K562 (cell line): ENCODE results near the gene DLGAP1. TPM values are rescaled to one million over a fixed set of nuclear protein-coding genes. Genes with fewer than 3 reads are reported as not detected.

Source experiments
- ATF3 ChIP-seq, 2 experiments: fragments of 450-650 bp in 1 of 2; sonication (generic) in 1 of 2; formaldehyde crosslinking in 1 of 2; IDR thresholded peaks in 1 of 2; conservative IDR thresholded peaks in 1 of 2; 2 replicates each; pipeline versions ENCODE4 v1.6.1 to v1.8.1; 2016 to 2023; ENCODE audit warnings: mild to moderate bottlenecking in 2 of 2, moderate library complexity in 2 of 2, inconsistent platforms in 1 of 2, missing genetic modification reagents in 1 of 2
- HMGXB4 ChIP-seq: sonication (generic); formaldehyde crosslinking; IDR thresholded peaks from 2 replicates; pipeline ENCODE4 v1.8.1; 2023; ENCODE audit warnings: mild to moderate bottlenecking, missing genetic modification reagents
- NFRKB ChIP-seq: fragments of 450-650 bp; IDR thresholded peaks from 2 replicates; pipeline ENCODE4 v1.6.1; 2016; ENCODE audit warnings: low read depth
- POLR3G ChIP-seq: IDR thresholded peaks from 2 replicates; pipeline ENCODE4 v1.6.1; 2011; ENCODE audit not compliant: insufficient read length, insufficient replicate concordance; ENCODE audit errors: extremely low read depth
- SAFB2 ChIP-seq: fragments of 200-400 bp; formaldehyde crosslinking; IDR thresholded peaks from 2 replicates; pipeline ENCODE4 v1.6.1; 2018; ENCODE audit warnings: borderline replicate concordance, low read length, low read depth, moderate library complexity; ENCODE audit not compliant: severe bottlenecking
- SMARCC2 ChIP-seq: fragments of 450-650 bp; IDR thresholded peaks from 2 replicates; pipeline ENCODE4 v1.6.1; 2017; ENCODE audit warnings: antibody characterized with exemption, moderate library complexity, mild to moderate bottlenecking, low read depth
- TARDBP ChIP-seq: fragments of 450-650 bp; IDR thresholded peaks from 2 replicates; pipeline ENCODE4 v1.6.1; 2016
- TGIF2 ChIP-seq: sonication (generic); formaldehyde crosslinking; IDR thresholded peaks from 2 replicates; pipeline ENCODE4 v1.8.1; 2022; ENCODE audit warnings: mild to moderate bottlenecking, missing genetic modification reagents, moderate library complexity
- TSC22D4 ChIP-seq: fragments of 450-650 bp; IDR thresholded peaks from 2 replicates; pipeline ENCODE4 v1.6.1; 2016; ENCODE audit warnings: missing genetic modification characterization, missing biosample characterization, control low read depth
- ZNF184 ChIP-seq: sonication (generic); formaldehyde crosslinking; IDR thresholded peaks from 2 replicates; pipeline ENCODE4 v1.5.0; 2020; ENCODE audit warnings: missing genetic modification reagents
- polyA plus RNA-seq, 8 experiments: library from polyadenylated mRNA; depleted of rRNA in 4 of 8; stranded (reverse) in 5 of 8; unstranded in 3 of 8; fragments of >200 nt; fragmentation: Nextera tagmentation in 2 of 8; fragmentation: Illumina TruSeq in 1 of 8; extraction: Ambion mirVana in 2 of 8; extraction: Trizol in 1 of 8; gene quantifications; 2 replicates each; pipeline versions ENCODE4 v1.2.1 to v1.2.3, GENCODE V29; 2011 to 2014; ENCODE audit warnings: inconsistent platforms in 1 of 8, missing spikeins in 1 of 8
- total RNA-seq, 7 experiments: library from RNA; depleted of rRNA in 6 of 7; stranded (reverse); fragments of >200 nt in 6 of 7; fragmentation: Illumina TruSeq in 2 of 7; extraction: Trizol in 2 of 7; gene quantifications; 2 replicates each; pipeline versions ENCODE4 v1.2.1 to v1.2.3, GENCODE V29; 2011 to 2021; ENCODE audit warnings: low replicate concordance in 1 of 7
- TF ChIP-seq, protein P1 (sequence below): sonication (generic); formaldehyde crosslinking; IDR thresholded peaks from 2 replicates; pipeline ENCODE4 v1.8.0; 2022; ENCODE audit warnings: mild to moderate bottlenecking, missing genetic modification reagents
- TF ChIP-seq, protein P2 (sequence below): fragments of 450-650 bp; IDR thresholded peaks from 2 replicates; pipeline ENCODE4 v1.7.1; 2018; ENCODE audit warnings: mild to moderate bottlenecking, low read depth; ENCODE audit not compliant: partially characterized antibody
- TF ChIP-seq, protein P3 (sequence below): fragments of 450-650 bp; formaldehyde crosslinking; IDR thresholded peaks from 2 replicates; pipeline ENCODE4 v1.4.0; 2020; ENCODE audit warnings: mild to moderate bottlenecking, moderate library complexity
- TF ChIP-seq, protein P4 (sequence below), 2 experiments: fragments of 450-650 bp; IDR thresholded peaks; 2 replicates each; pipeline ENCODE4 v1.6.1; 2018; ENCODE audit warnings: mild to moderate bottlenecking in 2 of 2, low read depth in 1 of 2; ENCODE audit not compliant: partially characterized antibody in 2 of 2

DLGAP1 gene
- total and polyA plus RNA-seq, 9 of the 15 experiments (the other 6 are each of a cell fraction or from before 2014, with no cell fraction given) = 0.04 to 0.22 (median 0.08) TPM

DNA sequence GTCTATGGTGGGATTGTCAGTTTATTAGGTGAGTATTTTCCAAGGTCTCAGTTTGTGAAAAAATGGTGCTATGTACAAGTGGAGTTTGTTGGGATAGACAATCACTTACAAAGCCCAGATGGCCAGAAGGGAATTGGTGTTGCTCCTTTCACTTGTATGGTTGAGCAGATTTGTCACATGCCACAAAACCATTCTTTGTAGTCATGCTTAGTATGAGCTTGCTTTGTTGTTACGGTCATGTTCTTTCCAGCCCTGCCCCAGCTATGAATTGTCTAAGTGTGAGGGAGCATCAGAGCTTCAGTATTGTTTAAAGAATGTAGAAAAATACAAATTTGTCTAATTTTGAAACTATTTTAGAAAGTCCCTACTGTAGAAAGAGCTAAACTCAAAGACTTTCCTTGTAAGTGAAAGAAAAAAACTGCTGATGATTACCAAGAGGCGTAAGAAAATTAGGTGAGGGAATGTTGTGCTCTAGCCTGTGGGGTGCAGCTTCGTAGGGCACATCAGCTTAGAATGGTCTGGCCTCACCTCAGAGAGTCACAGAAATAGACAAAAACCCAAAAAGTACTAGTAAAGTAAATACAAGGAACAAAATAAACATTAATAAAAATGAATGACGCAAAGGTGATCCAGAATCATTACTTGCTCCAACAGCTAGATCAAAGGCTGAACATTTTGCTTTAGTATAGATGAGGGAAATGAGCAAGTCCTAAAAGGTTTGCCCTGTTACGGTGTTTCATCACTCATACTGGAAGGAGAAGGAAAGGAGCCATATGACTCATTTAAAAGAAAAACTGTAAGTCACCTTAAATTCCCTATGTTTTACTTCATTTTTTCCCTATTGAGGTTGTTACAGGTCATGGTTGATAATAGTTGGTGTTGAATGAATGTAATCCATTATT is 995.9 kb downstream of the DLGAP1 start (continued):
- no peak for TF ChIP-seq ZNF184 (CRISPR knock-in tag)
- TF ChIP-seq, protein P1, sequence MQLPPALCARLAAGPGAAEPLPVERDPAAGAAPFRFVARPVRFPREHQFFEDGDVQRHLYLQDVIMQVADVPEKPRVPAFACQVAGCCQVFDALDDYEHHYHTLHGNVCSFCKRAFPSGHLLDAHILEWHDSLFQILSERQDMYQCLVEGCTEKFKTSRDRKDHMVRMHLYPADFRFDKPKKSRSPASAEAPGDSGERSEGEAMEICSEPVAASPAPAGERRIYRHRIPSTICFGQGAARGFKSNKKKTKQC (CRISPR knock-in tag) = no peak
- TF ChIP-seq ATF3 (IDR thresholded peaks at IDR 0.05) = peak; percentile 74
- TF ChIP-seq ATF3 (CRISPR knock-in tag; conservative IDR thresholded peaks at IDR 0.05) = no peak
- TF ChIP-seq TGIF2 (CRISPR knock-in tag) = no peak
- no peak for TF ChIP-seq SAFB2
- no peak for TF ChIP-seq SMARCC2
- TF ChIP-seq, protein P2, sequence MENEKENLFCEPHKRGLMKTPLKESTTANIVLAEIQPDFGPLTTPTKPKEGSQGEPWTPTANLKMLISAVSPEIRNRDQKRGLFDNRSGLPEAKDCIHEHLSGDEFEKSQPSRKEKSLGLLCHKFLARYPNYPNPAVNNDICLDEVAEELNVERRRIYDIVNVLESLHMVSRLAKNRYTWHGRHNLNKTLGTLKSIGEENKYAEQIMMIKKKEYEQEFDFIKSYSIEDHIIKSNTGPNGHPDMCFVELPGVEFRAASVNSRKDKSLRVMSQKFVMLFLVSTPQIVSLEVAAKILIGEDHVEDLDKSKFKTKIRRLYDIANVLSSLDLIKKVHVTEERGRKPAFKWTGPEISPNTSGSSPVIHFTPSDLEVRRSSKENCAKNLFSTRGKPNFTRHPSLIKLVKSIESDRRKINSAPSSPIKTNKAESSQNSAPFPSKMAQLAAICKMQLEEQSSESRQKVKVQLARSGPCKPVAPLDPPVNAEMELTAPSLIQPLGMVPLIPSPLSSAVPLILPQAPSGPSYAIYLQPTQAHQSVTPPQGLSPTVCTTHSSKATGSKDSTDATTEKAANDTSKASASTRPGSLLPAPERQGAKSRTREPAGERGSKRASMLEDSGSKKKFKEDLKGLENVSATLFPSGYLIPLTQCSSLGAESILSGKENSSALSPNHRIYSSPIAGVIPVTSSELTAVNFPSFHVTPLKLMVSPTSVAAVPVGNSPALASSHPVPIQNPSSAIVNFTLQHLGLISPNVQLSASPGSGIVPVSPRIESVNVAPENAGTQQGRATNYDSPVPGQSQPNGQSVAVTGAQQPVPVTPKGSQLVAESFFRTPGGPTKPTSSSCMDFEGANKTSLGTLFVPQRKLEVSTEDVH = no peak
- TF ChIP-seq, protein P3, sequence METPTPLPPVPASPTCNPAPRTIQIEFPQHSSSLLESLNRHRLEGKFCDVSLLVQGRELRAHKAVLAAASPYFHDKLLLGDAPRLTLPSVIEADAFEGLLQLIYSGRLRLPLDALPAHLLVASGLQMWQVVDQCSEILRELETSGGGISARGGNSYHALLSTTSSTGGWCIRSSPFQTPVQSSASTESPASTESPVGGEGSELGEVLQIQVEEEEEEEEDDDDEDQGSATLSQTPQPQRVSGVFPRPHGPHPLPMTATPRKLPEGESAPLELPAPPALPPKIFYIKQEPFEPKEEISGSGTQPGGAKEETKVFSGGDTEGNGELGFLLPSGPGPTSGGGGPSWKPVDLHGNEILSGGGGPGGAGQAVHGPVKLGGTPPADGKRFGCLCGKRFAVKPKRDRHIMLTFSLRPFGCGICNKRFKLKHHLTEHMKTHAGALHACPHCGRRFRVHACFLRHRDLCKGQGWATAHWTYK (CRISPR knock-in tag) = no peak
- TF ChIP-seq POLR3G = no peak
- no peak for TF ChIP-seq NFRKB
- TF ChIP-seq TARDBP = no peak
- no peak for TF ChIP-seq HMGXB4 (CRISPR knock-in tag)
- TF ChIP-seq, protein P4, sequence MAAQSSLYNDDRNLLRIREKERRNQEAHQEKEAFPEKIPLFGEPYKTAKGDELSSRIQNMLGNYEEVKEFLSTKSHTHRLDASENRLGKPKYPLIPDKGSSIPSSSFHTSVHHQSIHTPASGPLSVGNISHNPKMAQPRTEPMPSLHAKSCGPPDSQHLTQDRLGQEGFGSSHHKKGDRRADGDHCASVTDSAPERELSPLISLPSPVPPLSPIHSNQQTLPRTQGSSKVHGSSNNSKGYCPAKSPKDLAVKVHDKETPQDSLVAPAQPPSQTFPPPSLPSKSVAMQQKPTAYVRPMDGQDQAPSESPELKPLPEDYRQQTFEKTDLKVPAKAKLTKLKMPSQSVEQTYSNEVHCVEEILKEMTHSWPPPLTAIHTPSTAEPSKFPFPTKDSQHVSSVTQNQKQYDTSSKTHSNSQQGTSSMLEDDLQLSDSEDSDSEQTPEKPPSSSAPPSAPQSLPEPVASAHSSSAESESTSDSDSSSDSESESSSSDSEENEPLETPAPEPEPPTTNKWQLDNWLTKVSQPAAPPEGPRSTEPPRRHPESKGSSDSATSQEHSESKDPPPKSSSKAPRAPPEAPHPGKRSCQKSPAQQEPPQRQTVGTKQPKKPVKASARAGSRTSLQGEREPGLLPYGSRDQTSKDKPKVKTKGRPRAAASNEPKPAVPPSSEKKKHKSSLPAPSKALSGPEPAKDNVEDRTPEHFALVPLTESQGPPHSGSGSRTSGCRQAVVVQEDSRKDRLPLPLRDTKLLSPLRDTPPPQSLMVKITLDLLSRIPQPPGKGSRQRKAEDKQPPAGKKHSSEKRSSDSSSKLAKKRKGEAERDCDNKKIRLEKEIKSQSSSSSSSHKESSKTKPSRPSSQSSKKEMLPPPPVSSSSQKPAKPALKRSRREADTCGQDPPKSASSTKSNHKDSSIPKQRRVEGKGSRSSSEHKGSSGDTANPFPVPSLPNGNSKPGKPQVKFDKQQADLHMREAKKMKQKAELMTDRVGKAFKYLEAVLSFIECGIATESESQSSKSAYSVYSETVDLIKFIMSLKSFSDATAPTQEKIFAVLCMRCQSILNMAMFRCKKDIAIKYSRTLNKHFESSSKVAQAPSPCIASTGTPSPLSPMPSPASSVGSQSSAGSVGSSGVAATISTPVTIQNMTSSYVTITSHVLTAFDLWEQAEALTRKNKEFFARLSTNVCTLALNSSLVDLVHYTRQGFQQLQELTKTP (IDR thresholded peaks at IDR 0.05; ENCODE audit: low read depth in 1 of 2, partially characterized antibody in 2 of 2) = no peak
- no peak for TF ChIP-seq TSC22D4 (tag)
